Stimulated activated CD4-positive, alpha-beta T cell treated with anti-CD3 and anti-CD28 coated beads, Interleukin-15, amount 100 ng/mL, for 1 hour (primary cell): ENCODE results near the gene C5orf58.

Experiments
- DNase-seq, 2 donors: peaks; one replicate each; pipeline ENCODE4 v3.0.0-alpha.2; 2020; ENCODE audit warnings: low read depth in 1 of 2, low spot score in 1 of 2

C5orf58 gene, protein sequence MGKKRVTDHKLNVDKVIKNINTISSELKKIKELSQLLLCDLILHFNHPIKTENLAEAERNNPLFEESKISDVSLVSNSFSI

DNA sequence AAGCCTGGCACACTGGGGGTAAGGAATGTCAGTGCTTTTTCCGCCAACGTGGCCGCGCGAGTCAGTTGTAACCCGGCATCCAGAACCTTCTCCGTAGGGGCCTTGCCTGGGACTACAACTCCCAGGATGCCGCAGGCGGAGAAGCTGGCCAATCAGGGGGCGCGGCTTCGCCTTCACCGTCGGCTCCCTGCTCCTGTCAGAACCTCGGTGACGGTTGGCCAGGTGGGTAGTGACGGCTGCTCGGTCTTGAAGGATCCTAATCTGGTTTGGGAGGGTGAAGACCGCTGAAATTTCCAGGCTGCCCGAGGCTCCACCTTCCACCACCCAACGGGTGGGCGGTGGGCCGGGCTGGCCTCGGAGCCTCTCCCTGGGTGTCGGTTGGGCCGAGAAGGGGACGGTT lies at the start of gene C5orf58:
C5orf58 (plus strand) TSS at position 200 of the 400 bp plus-strand sequence. CDS start 1,992 bp downstream, outside the sequence.
- no peak for DNase-seq

DNA sequence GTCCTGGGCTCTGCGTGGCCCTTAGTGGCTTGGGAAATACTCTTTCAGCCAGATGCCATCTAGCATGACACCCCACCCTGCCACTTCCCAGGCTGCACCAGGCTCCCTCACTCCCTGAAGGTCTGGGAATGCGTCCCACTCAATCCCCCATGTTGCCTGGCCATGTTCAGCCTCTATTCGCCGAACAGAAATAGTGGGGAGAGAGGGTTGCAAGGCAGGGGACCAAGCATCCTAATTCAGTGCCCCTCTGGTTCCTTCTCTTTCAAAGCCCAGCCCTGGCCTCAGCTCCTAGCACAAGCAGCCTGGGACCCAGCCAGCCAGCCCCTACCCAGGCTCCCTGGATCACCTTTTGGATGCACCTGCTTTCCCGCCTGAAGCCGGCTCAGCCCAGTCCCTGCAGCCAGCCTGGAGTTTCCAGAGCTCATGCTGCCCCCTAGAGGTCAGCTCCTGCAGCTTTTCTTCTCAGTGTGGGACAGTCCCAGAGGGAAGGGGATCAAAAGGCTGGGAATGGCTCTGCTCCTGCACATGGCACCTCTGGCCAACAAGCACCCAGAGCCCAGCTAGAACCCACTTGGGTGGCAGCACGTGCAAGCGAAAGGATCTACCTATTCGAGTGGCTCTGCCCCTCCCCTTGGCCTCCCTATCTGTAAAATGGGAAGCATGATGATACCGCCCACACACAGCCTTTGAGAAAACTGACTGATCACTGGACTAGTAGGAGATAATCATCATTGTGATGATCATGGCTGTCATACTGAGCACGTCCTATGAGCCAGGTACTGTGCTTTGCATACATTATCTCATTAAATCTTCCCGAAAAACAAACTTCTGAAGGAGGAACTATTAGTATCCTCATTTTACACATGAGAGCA lies 48.7 kb upstream of the C5orf58 start:
- peak in 1 of 2 donors; percentile 7 for DNase-seq

DNA sequence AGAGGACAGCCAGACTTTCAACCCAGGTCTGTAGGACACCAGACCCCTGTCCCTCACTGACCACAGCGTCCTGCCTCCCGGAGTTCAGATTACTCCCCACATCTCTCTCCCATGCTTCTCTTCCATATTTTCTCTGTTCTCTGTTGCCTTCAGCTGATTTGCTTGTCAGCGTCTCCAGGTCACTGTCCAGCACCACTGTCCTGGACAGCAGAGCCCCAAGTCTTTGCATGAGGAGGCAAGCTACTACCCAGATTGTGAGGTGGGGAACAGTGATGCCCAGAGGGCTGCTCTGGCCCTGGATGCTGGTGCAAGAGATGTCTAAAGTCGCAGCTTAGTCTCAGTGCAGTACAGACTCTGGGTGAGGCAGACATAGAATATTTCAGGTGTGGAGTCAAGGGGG lies 48.0 kb upstream of the C5orf58 start:
- no peak for DNase-seq

GRCh38 chr5:170186156-170186555 lies 46.6 kb upstream of the C5orf58 start:
- DNase-seq: no peak

DNA sequence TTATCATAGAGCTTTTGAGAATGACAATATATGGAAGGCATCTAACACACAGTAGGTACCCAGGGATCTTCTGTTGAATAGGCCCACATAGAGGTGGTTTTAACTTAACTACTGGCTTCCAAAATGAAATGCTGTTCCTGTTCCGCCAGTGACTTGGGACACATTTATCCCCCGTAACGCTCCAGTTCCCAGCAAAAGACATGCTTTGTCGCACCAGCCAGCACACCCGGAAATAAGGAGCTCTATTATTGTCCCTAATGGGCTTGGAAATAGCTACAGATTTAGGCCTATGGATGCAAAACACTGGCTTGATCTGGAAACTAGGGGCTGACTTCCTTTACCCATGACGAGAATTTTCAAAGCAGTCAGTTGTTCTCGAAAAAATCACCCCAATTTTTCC lies 45.9 kb upstream of the C5orf58 start:
- no peak for DNase-seq

DNA sequence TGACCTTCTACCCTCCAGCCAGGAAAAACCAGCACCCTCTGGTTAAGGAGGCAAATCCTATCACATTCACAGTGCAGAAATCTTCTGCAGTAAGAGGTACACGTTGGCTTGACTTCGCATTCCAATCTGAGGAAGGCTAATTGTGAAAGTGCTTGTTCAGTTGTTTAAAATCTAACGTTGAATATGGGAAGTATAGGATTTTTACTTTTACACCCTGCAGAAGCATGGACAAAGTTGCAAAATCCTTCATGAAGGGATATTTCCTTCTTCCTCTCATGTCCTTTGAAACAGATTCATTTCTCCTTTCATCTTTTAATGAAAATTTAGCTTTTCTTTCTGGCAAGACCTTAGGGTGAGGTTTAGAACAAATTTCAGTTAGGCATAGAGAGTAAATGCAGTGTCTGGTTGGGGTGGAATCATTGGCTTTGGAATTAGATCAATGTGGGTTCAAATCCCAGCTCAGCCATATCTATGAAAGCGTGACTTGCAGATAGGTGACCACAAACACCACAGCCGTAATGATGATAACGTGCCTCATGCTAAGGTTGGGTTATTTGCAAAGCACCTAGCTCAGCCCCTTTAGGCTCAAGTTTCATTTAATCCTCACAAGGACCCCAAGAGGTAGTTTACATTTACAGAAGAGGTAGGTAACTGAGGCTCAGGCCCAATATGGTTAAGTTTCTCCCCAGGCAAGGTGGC lies 42.2 kb upstream of the C5orf58 start:
- DNase-seq: no peak

DNA sequence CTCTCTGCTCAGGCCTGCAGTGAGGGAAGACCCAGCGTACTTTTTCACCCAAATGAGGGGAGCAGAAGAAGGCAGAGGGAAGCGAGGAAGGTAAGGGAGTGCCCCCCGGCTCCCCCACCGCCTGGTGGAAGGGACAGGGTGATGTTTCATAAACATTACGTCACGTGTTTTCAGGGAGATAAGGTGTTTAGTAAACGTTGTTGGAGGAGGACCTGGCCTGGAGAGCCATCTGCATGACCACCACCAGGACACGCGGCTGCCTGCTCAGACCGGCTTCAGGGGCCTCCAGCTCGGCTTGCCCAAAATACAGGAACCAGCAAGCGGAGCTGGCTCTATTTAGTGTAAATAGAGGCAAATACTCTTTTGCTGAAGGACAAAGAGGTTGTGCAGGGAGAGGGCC lies 40.0 kb upstream of the C5orf58 start:
- no peak for DNase-seq

DNA sequence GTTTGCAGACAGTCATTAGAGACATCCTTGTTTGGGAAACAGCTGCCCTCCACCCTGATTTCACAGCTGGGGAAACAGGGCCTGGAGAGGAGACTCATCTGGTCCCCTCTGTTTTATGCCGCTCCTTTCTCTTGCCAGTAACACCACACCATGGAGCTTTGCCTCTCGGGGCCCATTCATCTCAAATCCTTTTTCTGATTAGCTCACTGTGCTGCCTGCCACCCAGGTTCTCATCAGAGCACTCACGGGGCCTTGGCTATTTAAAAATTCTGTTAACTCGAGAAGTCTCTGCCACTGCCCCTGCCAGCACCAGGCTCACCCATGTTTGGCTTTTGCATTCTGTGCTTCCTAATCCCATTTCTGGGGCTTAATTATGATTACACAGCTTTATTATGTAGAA lies 36.8 kb upstream of the C5orf58 start:
- no peak for DNase-seq

DNA sequence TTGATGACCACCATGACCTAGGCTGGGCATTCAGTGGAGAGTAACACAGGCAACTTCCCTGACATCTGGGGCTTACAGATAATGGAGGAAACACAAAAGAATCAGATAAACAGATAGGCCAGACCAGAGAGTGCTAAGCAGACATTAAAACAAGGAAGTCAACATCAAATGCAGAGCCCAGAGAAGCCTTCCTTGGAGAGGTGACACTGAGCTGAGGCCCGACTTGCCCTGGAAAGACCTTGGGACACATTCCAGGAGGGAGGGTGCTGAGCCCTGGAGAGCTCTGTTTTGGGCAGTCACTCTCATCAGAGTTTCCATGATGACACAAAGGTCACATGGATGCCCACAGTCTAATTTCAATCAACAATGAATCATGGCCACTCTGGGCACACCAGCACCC lies 31.9 kb upstream of the C5orf58 start:
- no peak for DNase-seq

GRCh38 chr5:170201311-170201710 lies 31.5 kb upstream of the C5orf58 start:
- no peak for DNase-seq

- no peak for DNase-seq
Observed at GRCh38 chr5:170202117-170202516, 30.7 kb upstream of the C5orf58 start.

DNA sequence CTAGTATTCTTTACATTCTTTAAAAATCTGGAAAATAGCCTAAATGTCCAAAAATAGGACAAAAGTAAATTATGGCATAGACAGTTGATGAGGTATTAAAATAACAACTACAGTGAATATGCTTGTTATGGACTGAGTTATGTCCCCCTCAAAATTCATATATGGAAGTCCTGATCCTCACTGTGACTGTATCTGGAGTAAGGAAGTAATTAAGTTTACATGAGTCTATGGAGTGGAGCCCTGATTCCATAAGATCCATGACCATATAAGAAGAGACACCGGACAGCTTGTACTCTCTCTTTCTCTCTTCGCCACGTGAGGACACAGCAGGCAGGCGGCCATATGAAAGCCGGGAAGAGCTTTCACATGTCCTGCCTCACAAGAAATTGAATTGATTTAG lies 28.6 kb upstream of the C5orf58 start:
- no peak for DNase-seq

DNA sequence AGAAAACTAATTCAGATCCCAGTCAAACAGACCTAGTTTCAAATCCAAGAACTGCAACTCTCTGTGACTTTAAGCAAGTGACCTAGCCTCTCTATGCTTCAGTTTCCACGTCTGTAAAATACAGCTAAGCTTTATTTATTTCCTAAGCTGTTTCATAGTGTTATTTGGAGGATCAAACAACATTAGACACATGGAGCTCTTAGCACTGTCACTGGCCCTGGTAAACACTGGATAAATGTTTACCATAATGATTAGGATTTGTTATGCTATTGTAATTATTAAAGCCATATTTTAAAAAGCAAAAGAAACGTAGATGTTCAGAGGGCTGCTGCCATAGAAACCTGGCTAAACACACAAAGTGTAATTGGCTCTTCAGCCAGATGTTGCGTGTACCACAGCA lies 26.6 kb upstream of the C5orf58 start:
- DNase-seq: no peak

- DNase-seq: no peak
Observed at GRCh38 chr5:170206958-170207357, 25.8 kb upstream of the C5orf58 start.

GRCh38 chr5:170211575-170212334 lies 21.0 kb upstream of the C5orf58 start:
- DNase-seq: no peak

DNA sequence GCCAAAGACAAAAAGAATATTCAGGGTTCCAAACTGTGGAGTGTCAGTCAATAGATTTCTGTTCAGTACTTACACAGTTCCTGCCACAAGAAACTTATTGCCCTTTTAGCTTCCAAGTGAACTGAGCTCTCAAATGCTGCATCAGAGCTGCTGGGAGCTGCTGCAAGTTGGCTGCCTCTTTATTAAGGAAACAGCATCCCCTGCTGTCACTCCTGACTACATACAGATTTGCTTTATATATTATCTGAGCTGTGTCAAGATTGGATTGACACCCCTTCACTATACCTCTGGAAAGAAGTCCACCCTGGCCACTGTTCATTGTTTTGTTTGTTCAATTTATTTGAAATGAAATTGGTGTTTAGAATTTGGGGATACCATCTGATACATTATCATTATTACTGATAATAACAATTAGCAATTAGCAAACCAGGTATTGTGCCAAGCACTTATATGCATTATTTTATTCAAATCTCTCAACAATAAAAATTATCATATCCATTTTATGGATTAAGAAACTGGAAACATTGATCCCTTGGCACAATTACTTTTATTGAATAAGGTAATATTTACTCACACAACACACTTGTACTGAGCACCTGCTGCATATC lies 16.4 kb upstream of the C5orf58 start:
- no peak for DNase-seq

DNA sequence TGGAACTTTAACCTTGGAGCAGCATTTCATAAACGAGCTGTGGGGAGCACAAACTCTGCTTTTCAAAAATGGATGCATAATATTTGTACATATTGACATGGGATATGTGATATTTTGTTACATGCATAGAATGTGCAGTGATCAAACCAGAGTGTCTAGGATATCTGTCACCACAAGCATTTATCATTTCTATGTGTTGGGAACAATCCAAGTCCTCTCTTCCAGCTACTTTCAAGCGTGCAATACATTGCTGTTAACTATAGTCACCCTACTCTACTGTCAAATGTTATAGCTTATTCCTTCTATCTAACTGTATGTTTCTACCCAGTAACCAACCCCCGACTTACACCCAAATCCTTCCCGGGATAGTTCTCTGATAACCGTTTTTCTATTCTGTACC lies 15.0 kb upstream of the C5orf58 start:
- DNase-seq: no peak

DNA sequence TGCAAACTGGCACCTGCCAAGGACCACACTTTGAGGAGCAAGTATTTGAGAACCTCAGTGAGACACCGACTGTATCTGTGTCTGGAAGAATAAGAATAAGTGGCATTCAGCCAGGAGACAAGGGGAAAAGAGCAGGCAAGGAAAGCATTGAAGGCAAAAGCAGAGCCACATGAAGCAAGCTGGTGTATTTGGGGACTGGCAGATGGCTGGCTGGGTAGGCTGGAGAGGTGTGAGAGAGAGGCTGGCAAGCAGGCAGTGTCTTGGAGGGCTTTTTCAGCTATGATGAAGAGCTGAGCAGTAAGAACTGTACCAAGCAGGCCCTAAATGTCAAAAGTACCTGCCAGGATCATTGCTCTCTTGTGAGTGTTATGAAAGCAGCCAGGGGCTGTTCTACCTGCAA lies 14.1 kb upstream of the C5orf58 start:
- no peak for DNase-seq

GRCh38 chr5:170219615-170220014 lies 13.2 kb upstream of the C5orf58 start:
- DNase-seq: no peak

DNA sequence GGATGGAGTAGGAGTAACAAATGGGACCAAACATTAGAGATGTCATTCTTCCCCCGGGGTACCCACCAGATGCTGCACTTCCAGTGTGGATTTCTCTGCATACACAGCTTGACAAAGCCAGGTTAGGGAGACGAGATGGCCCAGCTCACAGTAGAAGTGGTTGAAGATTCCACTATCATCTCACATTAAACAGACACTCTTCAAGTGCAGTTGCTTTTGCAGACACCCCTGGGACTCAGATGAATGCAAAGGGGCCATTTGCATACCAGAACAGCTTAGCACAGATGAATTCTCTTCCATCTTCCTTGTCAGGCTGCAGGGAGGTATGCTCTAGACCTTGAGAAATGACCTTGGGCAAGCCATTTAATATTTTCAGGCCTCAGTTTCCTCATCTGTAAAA lies 12.6 kb upstream of the C5orf58 start:
- no peak for DNase-seq

DNA sequence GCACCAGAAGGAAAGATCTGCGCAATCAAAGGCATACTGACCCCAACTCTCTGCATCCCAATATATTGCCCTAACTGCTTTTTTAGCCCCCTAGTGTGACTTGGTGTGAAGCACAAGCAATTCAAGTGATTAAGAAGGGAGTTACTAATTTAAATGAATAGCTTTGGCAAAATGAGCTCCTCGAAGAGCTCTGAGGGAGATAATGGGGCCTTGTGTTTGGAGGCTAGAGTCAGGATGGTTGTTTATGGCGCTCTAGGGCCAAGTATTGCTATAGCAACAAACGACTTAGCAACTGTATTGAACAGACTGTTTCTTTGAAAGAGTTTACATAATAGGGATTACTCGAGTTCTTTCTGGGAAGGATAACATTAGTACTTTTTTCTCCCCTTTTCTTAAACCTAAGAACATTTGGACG lies 11.5 kb upstream of the C5orf58 start:
- no peak for DNase-seq
